ENCODE results near the gene PIGV. TPM values are rescaled to one million over a fixed set of nuclear protein-coding genes. Genes with fewer than 3 reads are reported as not detected.

PIGV gene
- total and polyA plus RNA-seq, 12 donors = 6.7 to 43.1 (median 28.4) TPM

DNA sequence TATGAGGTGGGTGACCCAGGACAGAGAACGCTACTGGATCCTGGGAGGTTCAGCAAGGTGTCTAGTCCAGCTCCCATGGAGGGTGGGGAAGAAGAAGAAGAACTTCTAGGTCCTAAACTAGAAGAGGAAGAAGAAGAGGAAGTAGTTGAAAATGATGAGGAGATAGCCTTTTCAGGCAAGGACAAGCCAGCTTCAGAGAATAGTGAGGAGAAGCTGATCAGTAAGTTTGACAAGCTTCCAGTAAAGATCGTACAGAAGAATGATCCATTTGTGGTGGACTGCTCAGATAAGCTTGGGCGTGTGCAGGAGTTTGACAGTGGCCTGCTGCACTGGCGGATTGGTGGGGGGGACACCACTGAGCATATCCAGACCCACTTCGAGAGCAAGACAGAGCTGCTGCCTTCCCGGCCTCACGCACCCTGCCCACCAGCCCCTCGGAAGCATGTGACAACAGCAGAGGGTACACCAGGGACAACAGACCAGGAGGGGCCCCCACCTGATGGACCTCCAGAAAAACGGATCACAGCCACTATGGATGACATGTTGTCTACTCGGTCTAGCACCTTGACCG, 8.6 kb upstream of the PIGV start:
- H3K9me3 ChIP-seq (replicated peaks in 1 of 3) = no peaks in the 10 kb centered on the region
- TF ChIP-seq, protein P1, sequence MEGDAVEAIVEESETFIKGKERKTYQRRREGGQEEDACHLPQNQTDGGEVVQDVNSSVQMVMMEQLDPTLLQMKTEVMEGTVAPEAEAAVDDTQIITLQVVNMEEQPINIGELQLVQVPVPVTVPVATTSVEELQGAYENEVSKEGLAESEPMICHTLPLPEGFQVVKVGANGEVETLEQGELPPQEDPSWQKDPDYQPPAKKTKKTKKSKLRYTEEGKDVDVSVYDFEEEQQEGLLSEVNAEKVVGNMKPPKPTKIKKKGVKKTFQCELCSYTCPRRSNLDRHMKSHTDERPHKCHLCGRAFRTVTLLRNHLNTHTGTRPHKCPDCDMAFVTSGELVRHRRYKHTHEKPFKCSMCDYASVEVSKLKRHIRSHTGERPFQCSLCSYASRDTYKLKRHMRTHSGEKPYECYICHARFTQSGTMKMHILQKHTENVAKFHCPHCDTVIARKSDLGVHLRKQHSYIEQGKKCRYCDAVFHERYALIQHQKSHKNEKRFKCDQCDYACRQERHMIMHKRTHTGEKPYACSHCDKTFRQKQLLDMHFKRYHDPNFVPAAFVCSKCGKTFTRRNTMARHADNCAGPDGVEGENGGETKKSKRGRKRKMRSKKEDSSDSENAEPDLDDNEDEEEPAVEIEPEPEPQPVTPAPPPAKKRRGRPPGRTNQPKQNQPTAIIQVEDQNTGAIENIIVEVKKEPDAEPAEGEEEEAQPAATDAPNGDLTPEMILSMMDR (IDR thresholded peaks at IDR 0.05) = no peak
- TF ChIP-seq POLR2A (IDR thresholded peaks at IDR 0.05) = no peak
- WGBS, 4 donors = 84 to 87% (median 85%) methylated on average over 8 to 11 of the region's 11 CpGs
- no peak overlapping the region for H3K4me3 ChIP-seq
- intact Hi-C loops (cut with DNase I) = no loop called here
- H3K36me3 ChIP-seq (replicated peaks in 1 of 2) = peaks cover 0 to 79% of the 10 kb centered on the region in 2 donors
- no peak for DNase-seq
- H3K4me1 ChIP-seq (replicated peaks in 1 of 2) = peaks cover 19 to 26% of the 10 kb centered on the region in 2 donors
- no peak overlapping the region for H3K27ac ChIP-seq
- H3K27me3 ChIP-seq = no peaks in the 10 kb centered on the region

DNA sequence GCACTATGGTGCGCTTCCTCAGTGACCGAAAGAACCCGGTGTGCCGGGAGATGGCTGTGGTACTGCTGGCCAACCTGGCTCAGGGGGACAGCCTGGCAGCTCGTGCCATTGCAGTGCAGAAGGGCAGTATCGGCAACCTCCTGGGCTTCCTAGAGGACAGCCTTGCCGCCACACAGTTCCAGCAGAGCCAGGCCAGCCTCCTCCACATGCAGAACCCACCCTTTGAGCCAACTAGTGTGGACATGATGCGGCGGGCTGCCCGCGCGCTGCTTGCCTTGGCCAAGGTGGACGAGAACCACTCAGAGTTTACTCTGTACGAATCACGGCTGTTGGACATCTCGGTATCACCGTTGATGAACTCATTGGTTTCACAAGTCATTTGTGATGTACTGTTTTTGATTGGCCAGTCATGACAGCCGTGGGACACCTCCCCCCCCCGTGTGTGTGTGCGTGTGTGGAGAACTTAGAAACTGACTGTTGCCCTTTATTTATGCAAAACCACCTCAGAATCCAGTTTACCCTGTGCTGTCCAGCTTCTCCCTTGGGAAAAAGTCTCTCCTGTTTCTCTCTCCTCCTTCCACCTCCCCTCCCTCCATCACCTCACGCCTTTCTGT, 7.3 kb upstream of the PIGV start:
- Histone ChIP-seq H3K27ac (no peak overlapping the region), H3K9me3 (replicated peaks in 1 of 3) (no peaks in the 10 kb centered on the region), H3K4me3 (no peak overlapping the region), H3K27me3 (no peaks in the 10 kb centered on the region), H3K4me1 (replicated peaks in 1 of 2) (peaks cover 22 to 36% of the 10 kb centered on the region in 2 donors), H3K36me3 (replicated peaks in 1 of 2) (peaks cover 0 to 67% of the 10 kb centered on the region in 2 donors)
- no peak for DNase-seq
- WGBS, 4 donors = 90 to 94% (median 92%) methylated on average over 12 to 21 of the region's 21 CpGs
- no peak for TF ChIP-seq POLR2A (IDR thresholded peaks at IDR 0.05)
- TF ChIP-seq, protein P1 (IDR thresholded peaks at IDR 0.05) = no peak
- intact Hi-C loops (cut with DNase I) = loop anchor here (5.0 kb wide), 1 partner anchor 83 kb away; the partner anchor contains the start of gene ARID1A (in 2 of the 2)

DNA sequence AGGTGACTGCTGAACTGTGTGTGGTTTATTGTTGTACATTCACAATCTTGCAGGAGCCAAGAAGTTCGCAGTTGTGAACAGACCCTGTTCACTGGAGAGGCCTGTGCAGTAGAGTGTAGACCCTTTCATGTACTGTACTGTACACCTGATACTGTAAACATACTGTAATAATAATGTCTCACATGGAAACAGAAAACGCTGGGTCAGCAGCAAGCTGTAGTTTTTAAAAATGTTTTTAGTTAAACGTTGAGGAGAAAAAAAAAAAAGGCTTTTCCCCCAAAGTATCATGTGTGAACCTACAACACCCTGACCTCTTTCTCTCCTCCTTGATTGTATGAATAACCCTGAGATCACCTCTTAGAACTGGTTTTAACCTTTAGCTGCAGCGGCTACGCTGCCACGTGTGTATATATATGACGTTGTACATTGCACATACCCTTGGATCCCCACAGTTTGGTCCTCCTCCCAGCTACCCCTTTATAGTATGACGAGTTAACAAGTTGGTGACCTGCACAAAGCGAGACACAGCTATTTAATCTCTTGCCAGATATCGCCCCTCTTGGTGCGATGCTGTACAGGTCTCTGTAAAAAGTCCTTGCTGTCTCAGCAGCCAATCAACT, 6.4 kb upstream of the PIGV start:
- TF ChIP-seq, protein P1 (IDR thresholded peaks at IDR 0.05) = no peak
- no peak for TF ChIP-seq POLR2A (IDR thresholded peaks at IDR 0.05)
- Histone ChIP-seq H3K4me3 (no peak overlapping the region), H3K4me1 (replicated peaks in 1 of 2) (peaks cover 25 to 37% of the 10 kb centered on the region in 2 donors), H3K27me3 (no peaks in the 10 kb centered on the region), H3K36me3 (replicated peaks in 1 of 2) (peaks cover 0 to 58% of the 10 kb centered on the region in 2 donors), H3K9me3 (replicated peaks in 1 of 3) (no peaks in the 10 kb centered on the region), H3K27ac (no peak overlapping the region)
- intact Hi-C loops (cut with DNase I) = loop anchor here (5.0 kb wide), 1 partner anchor 84 kb away; the partner anchor contains the start of gene ARID1A (in 2 of the 2)
- DNase-seq = no peak
- WGBS, 4 donors = 80 to 89% (median 83%) methylated on average over 11 of the region's 11 CpGs

DNA sequence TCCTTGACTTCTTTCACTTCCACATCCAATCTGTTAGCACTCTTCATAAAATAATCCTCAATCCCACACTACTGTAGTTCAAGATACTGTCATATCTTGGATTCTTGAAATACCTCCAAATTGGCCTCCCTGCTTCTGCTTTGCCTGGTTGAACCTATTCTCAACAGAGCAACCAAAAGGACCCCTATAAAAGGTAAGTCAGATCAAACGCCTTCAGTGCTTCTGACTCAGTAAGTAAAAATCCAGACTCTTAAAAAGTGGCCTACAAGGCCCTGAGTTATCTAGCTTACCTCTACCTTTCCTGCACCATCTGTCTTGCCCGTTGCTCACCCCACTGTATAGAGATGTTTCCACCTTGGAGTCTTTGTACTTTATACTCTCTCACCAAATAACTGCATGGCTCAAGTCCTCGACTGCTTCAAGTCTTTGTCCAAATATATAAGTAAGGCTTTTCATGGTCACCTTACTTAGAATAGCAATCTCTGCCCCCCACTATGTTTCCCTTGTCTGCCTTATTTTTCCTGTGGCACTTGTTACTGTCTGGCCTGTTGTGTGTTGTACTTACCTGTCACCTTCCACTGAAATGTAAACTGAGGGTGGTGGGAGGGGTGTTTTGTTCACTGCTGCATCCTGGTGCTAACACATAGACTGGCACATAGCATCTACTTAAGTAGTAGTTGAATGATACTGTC, 5.1 kb upstream of the PIGV start:
- TF ChIP-seq POLR2A (IDR thresholded peaks at IDR 0.05) = no peak
- TF ChIP-seq, protein P1 (IDR thresholded peaks at IDR 0.05) = no peak
- Histone ChIP-seq H3K4me1 (replicated peaks in 1 of 2) (peaks cover 35 to 48% of the 10 kb centered on the region in 2 donors), H3K4me3 (no peak overlapping the region)

More for the DNA sequence above, 5.1 kb upstream of the PIGV start:
- Histone ChIP-seq H3K9me3 (replicated peaks in 1 of 3) (no peaks in the 10 kb centered on the region), H3K36me3 (replicated peaks in 1 of 2) (peaks cover 0 to 45% of the 10 kb centered on the region in 2 donors), H3K27me3 (no peaks in the 10 kb centered on the region), H3K27ac (peak overlapping the region in 2 of 5 donors; percentile 19 to 97)
- no peak for DNase-seq
- WGBS, 4 donors = 69 to 78% (median 74%) methylated on average over 3 of the region's 3 CpGs
- intact Hi-C loops (cut with DNase I) = loop anchor here (5.0 kb wide), 1 partner anchor 85 kb away; the partner anchor contains the start of gene ARID1A (in 2 of the 2)

Measured in adrenal gland (tissue), 12 donors.